ENCODE data around the gene MYOM1.
"Not testable (repeated sequence)": the region's sequence is repeated elsewhere in the genome, so short reads cannot be mapped to it uniquely, and the experiment has no call there.

The MYOM1 gene

GRCh38 chr18:3055816-3056215, 164.0 kb downstream of the MYOM1 start:
- no peak for DNase-seq (ENCODE audit: low spot score)

GRCh38 chr18:3055186-3055728, 164.5 kb downstream of the MYOM1 start:
- no peak for DNase-seq (ENCODE audit: low spot score)

- DNase-seq (ENCODE audit: low spot score) = no peak
Measured at GRCh38 chr18:3054780-3055179, 165.0 kb downstream of the MYOM1 start.

GRCh38 chr18:3054214-3054613, 165.6 kb downstream of the MYOM1 start:
- no peak for DNase-seq (ENCODE audit: low spot score)

- no peak for DNase-seq (ENCODE audit: low spot score)
Measured at GRCh38 chr18:3053081-3053480, 166.7 kb downstream of the MYOM1 start.

GRCh38 chr18:3052411-3052758, 167.4 kb downstream of the MYOM1 start:
- no peak for DNase-seq (ENCODE audit: low spot score)

GRCh38 chr18:3051718-3052410, 167.9 kb downstream of the MYOM1 start:
- DNase-seq (ENCODE audit: low spot score) = peak; percentile 11

- not testable (repeated sequence) for DNase-seq (ENCODE audit: low spot score)
Measured at GRCh38 chr18:3049897-3050454, 169.8 kb downstream of the MYOM1 start.

GRCh38 chr18:3048820-3049349, 170.9 kb downstream of the MYOM1 start:
- DNase-seq (ENCODE audit: low spot score) = no peak

GRCh38 chr18:3048121-3048520, 171.6 kb downstream of the MYOM1 start:
- DNase-seq (ENCODE audit: low spot score) = no peak

GRCh38 chr18:3046216-3046808, 173.5 kb downstream of the MYOM1 start:
- DNase-seq (ENCODE audit: low spot score) = no peak

GRCh38 chr18:3044931-3045698, 174.7 kb downstream of the MYOM1 start:
- no peak for DNase-seq (ENCODE audit: low spot score)

- no peak for DNase-seq (ENCODE audit: low spot score)
Measured at GRCh38 chr18:3042379-3042778, 177.4 kb downstream of the MYOM1 start.

GRCh38 chr18:3041843-3042242, 177.9 kb downstream of the MYOM1 start:
- no peak for DNase-seq (ENCODE audit: low spot score)

GRCh38 chr18:3040881-3041280, 178.9 kb downstream of the MYOM1 start:
- no peak for DNase-seq (ENCODE audit: low spot score)

GRCh38 chr18:3040173-3040572, 179.6 kb downstream of the MYOM1 start:
- DNase-seq (ENCODE audit: low spot score) = no peak

- peak; percentile 63 for DNase-seq (ENCODE audit: low spot score)
Measured at GRCh38 chr18:3037423-3037915, 182.3 kb downstream of the MYOM1 start.

- no peak for DNase-seq (ENCODE audit: low spot score)
Measured at GRCh38 chr18:3036108-3036507, 183.7 kb downstream of the MYOM1 start.

- DNase-seq (ENCODE audit: low spot score) = no peak
Measured at GRCh38 chr18:3035635-3036034, 184.1 kb downstream of the MYOM1 start.

- DNase-seq (ENCODE audit: low spot score) = no peak
Measured at GRCh38 chr18:3032721-3033120, 187.0 kb downstream of the MYOM1 start.

- DNase-seq (ENCODE audit: low spot score) = no peak
Measured at GRCh38 chr18:3029215-3029952, 190.4 kb downstream of the MYOM1 start.

GRCh38 chr18:3028115-3028514, 191.7 kb downstream of the MYOM1 start:
- DNase-seq (ENCODE audit: low spot score) = not testable (repeated sequence)
